Psoas muscle (tissue), 8 donors: Measurements from ENCODE around the gene PLIN3. TPM values are rescaled to one million over a fixed set of nuclear protein-coding genes. Genes with fewer than 3 reads are reported as not detected.

Experiments used
- ATAC-seq, 4 donors: fragments of 200-7000 bp; cut with Tn5 transposase; one replicate each; pipeline ENCODE4 v1.9.1; 2020; ENCODE audit warnings: moderate library complexity in 3 of 4, mild to moderate bottlenecking in 2 of 4
- DNase-seq, 2 donors: peaks; one replicate each; pipeline ENCODE4 v3.0.0-alpha.2; 2020
- H3K27ac ChIP-seq: fragments of 200-600 bp; one replicate; pipeline ENCODE4 v1.8.0; 2022
- H3K27me3 ChIP-seq, 3 donors: fragments of 200-600 bp in 1 of 3; one replicate each; pipeline versions ENCODE4 v1.6.1 to v1.8.0; 2013 to 2022; ENCODE audit warnings: low read length in 2 of 3, mild to moderate bottlenecking in 2 of 3, moderate library complexity in 1 of 3; ENCODE audit not compliant: insufficient read depth in 3 of 3
- H3K36me3 ChIP-seq, 2 donors: fragments of 200-600 bp in 1 of 2; one replicate each; pipeline versions ENCODE4 v1.6.1 to v1.8.0; 2013 to 2022; ENCODE audit warnings: low read depth in 1 of 2, mild to moderate bottlenecking in 1 of 2, moderate library complexity in 1 of 2; ENCODE audit not compliant: insufficient read depth in 1 of 2
- H3K4me1 ChIP-seq: fragments of 200-600 bp; one replicate; pipeline ENCODE4 v1.8.0; 2022
- H3K4me3 ChIP-seq: fragments of 200-600 bp; one replicate; pipeline ENCODE4 v1.8.0; 2022; ENCODE audit warnings: mild to moderate bottlenecking
- H3K9me3 ChIP-seq: fragments of 200-600 bp; one replicate; pipeline ENCODE4 v1.8.0; 2022
- CTCF ChIP-seq: fragments of 200-600 bp; IDR thresholded peaks from one replicate; pipeline ENCODE4 v1.8.0; 2022; ENCODE audit warnings: antibody characterized with exemption
- WGBS, 3 donors: extraction: QIAGEN DNeasy Blood & Tissue Kit; methylation state at CpG; one replicate each; pipeline versions ENCODE4 v1.1.6 to v1.1.7; 2013; 5-methylcytosine and 5-hydroxymethylcytosine counted together
- intact Hi-C, 2 donors: fragments of 100-400 bp; cut with DNase I; formaldehyde crosslinking; loops; one replicate each; pipeline versions ENCODE4 v1.11.0 to v1.14.2; 2022
- polyA plus RNA-seq, 3 donors: library from polyadenylated mRNA; stranded (reverse); fragments of 200-250 nt; gene quantifications; one replicate each; pipeline ENCODE4 v1.2.3, GENCODE V29; 2013
- total RNA-seq, 4 donors: library from RNA; stranded (reverse); fragmentation: NEBNext Ultra II Directional in 2 of 4; extraction: Animal tissue kit (Norgen Biotek cat#: 25700) in 2 of 4; gene quantifications; one replicate each; pipeline versions ENCODE4 v1.2.1 to v1.2.4, GENCODE V29; 2021 to 2023
- donor health status: healthy with polysubstance abuse.
- donor health status: DM: no; HTN: no; CAD: no; lungs with moderate emphysema.
- donor health status: Bipolar disorder and iron deficiency.
- donor health status: healthy.
- donor health status: DM: yes; HTN: yes; CAD: no.
- donor health status: DM: no; HTN: no; CAD: no.
- donor health status: DM: no; HTN: no; CAD: no.
- donor health status: DM: yes; HTN: yes; CAD: no.

PLIN3 gene
- total and polyA plus RNA-seq, 7 donors, result 67.2 to 309 (median 107) TPM

- intact Hi-C loops, result no loop called here
- Histone ChIP-seq H3K9me3 (no peaks in the 10 kb centered on the region), H3K36me3 (no peaks in the 10 kb centered on the region), H3K27me3 (no peaks in the 10 kb centered on the region), H3K4me3 (peak within 1 kb of the TSS; percentile 99), H3K4me1 (peaks cover 5% of the 10 kb centered on the region), H3K27ac (peak within 1 kb of the TSS; percentile 95)
- WGBS, 3 donors, result 0 to 1% (median 1%) methylated on average over 34 to 52 of the region's 52 CpGs
- ATAC-seq (peak; percentile 84 to 94 (median 92)), DNase-seq (peak; percentile 79 to 85)
- TF ChIP-seq CTCF, result no peak
Measured at GRCh38 chr19:4831304-4831978, 36.0 kb downstream of the PLIN3 start, which contains the start of gene TICAM1. Gene TICAM1, minus strand, starts transcription at chr19:4831712. Its CDS starts 13,335 bp downstream, at chr19:4818377.

- H3K4me3 ChIP-seq, result peak overlapping the region; percentile 99
- ATAC-seq (peak in 1 of 4 donors; percentile 26), DNase-seq (no peak)
- TF ChIP-seq CTCF, result no peak
- no peaks in the 10 kb centered on the region for H3K9me3 ChIP-seq
- H3K27me3 ChIP-seq, result no peaks in the 10 kb centered on the region
- H3K4me1 ChIP-seq, result peaks cover 5% of the 10 kb centered on the region
- 63 to 71% (median 65%) methylated on average over 6 of the region's 6 CpGs for WGBS, 3 donors
- peak overlapping the region; percentile 95 for H3K27ac ChIP-seq
- intact Hi-C loops, result no loop called here
- H3K36me3 ChIP-seq, result no peaks in the 10 kb centered on the region
Measured at GRCh38 chr19:4830768-4831265, 36.6 kb downstream of the PLIN3 start.

- WGBS, 3 donors, result 92 to 95% (median 93%) methylated on average over 6 of the region's 6 CpGs
- intact Hi-C loops, result no loop called here
- H3K36me3 ChIP-seq, result peaks cover 0 to 5% of the 10 kb centered on the region in 2 donors
- peak overlapping the region; percentile 99 for H3K4me3 ChIP-seq
- peaks cover 5% of the 10 kb centered on the region for H3K4me1 ChIP-seq
- DNase-seq (no peak), ATAC-seq (no peak)
- no peaks in the 10 kb centered on the region for H3K9me3 ChIP-seq
- peak overlapping the region; percentile 95 for H3K27ac ChIP-seq
- TF ChIP-seq CTCF, result no peak
- no peaks in the 10 kb centered on the region for H3K27me3 ChIP-seq
Measured at GRCh38 chr19:4830332-4830731, 37.1 kb downstream of the PLIN3 start.

GRCh38 chr19:4829001-4829712, 38.3 kb downstream of the PLIN3 start:
- peak overlapping the region; percentile 95 for H3K27ac ChIP-seq
- no peak for TF ChIP-seq CTCF
- H3K9me3 ChIP-seq, result no peaks in the 10 kb centered on the region
- peaks cover 5% of the 10 kb centered on the region for H3K4me1 ChIP-seq
- peak overlapping the region; percentile 15 for H3K4me3 ChIP-seq
- H3K27me3 ChIP-seq, result no peaks in the 10 kb centered on the region
- intact Hi-C loops, result no loop called here
- DNase-seq (no peak), ATAC-seq (no peak)
- WGBS, 3 donors, result 67 to 71% (median 67%) methylated on average over 16 of the region's 16 CpGs
- peaks cover 0 to 10% of the 10 kb centered on the region in 2 donors for H3K36me3 ChIP-seq
